ENCODE results near the gene PSMD1.
"Not testable (repeated sequence)": the region's sequence is repeated elsewhere in the genome, so short reads cannot be mapped to it uniquely, and the experiment has no call there.

PSMD1 gene

DNA sequence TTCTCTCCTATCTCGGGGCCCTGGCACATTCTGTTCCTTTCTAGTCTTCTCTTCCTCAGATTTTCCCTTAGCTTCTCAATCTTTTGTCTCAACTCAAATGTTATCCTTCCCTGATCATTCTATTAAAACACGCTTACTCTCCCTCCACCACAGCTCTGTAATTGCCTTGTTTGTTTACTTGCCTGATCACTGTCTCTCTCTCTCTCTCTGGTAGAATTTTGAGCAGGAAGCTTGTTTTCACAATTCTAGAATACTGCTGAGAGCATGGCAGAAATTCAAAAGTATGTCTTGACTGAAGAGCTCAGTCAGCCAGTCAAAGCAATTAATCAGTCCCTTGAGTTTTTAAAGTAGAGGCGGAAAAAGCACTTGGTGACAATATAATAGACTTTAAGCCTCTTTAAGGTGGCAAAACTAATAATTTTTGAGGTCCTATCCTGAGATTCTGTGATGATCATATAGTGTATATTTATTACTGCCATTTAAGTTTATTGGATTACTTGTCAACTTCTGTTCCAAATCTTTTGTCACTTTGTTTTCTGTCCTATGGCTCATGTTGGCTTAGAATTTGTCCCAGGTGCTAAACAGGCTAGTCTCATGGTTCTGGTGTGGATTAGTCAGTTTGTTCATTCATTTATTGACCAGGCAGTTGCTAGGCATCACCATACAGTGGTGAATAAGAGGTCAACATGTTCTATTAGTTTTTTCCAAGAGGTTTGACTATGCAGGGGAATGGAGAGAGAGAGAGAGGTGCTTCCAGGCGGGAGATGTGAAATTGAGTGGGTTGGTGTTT lies 2.3 kb downstream of the PSMD1 start:
- no peak for DNase-seq

DNA sequence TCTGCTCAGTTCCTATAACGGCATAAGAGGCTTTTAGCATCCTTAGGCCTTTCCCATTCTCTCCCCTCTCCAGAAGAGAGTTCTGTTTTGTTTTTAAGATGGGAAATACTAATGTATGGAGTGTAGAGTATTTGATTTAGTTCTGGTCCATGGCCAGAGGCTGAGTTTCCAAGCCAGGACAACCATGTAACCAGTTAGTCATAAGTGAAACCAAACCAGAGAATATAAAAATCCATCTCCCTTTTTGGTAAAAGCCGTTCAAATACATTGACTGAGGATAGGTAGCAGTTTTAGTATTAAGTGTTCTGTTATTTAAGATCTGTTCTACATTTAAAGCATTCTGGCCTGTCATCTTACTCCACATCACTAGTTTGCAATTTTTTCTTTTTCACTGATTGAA lies 3.1 kb downstream of the PSMD1 start:
- no peak for DNase-seq

DNA sequence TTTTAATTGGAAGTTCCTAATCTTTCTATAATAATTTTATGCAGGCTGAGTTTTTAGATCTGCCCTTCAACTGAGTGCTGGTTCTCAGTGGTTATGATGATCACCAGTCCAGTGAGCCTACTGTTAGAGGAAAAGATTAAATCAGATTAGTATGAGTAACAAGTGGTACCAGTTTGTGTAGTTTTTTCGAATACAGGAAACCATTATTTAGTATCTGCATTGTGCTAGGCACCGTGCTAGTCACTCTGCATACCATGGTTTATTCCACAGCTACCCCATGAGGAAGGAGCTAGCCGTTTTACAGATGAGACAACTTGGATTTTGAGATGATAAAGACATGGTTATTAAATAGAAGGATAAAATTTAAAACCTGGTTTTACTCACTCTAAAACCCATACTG lies 6.1 kb downstream of the PSMD1 start:
- no peak for DNase-seq

DNA sequence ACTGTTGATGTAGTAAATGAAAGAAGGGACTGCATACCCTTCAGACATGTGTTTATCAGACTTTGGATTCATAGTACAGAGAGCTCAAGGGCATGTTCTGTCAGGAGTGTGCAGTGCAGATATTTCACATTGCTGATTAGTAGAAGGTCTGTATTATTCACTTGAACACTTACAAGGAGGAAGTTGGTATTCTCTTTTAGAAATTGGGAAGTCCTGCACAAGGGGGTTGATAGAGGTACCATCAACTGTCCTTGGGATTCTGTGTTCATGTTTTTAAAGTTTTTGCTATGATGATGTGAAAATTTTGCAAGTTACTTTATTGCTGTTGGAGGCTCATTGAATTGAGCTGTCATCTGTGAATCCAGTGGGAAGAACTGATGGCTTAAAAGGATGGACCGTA lies 6.7 kb downstream of the PSMD1 start:
- no peak for DNase-seq

DNA sequence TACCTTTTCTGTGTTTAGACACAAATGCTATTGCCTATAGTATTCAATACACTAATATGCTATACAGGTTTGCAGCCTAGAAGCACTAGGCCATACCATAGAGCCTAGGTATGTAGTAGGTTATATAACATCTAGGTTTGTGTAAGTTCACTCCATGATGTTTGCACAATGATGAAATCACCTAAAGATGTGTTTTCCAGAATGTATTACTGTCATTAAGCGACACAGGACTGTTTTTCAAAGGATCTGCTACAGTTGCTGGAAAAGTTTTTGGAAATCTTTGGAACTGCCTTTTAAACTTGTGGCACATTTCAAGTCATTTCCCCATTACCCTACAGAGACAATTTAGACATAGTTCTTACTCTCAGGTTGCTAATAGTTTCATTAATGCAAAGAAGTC lies 9.3 kb downstream of the PSMD1 start:
- DNase-seq: no peak

DNA sequence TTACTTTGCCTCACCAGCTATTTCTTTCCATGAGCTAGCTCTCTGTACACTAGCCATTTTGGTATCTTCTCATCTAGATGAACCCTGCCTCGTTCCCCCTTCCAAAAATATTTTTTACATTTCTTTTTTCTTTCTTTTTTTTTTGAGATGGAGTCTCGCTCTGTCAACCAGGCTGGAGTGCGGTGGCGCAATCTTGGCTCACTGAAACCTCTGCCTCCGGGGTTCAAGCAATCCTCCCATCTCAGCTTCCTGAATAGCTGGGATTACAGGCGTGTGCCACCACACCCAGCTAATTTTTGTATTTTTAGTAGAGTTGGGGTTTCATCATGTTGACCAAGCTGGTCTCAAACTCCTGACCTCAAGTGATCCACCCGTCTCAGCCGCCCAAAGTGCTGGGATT lies 10.9 kb downstream of the PSMD1 start:
- DNase-seq: not testable (repeated sequence)

DNA sequence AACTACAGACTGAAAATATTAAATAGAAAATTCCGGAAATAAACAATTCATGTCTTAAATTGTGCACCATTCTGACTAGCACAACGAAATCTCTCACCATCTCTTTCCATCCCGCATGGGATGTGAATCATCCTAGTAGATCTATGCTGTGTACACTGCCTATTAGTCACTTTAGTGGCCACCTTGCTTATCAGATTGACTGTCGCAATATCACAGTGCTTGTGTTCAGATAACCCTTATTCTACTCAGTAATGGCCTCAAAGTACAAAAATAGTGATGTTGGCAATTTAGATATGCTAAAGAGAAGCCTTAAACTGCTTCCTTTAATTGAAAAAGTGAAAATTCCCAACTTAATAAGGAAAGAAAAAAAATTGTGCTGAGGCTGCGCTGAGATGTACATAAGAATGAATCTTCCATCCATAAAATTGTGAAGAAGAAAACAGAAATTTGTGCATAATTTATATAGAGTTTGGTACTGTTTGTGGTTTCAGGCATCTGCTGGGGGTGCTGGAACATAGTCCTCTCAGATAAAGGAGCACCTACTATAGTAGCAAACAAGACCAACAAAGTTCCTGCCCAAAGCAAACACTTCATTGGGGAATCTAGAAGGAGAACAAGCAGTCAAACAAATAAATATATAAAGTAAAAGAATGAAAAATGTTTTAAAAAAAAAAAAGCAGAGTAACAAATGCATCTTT lies 12.0 kb downstream of the PSMD1 start:
- no peak for DNase-seq

DNA sequence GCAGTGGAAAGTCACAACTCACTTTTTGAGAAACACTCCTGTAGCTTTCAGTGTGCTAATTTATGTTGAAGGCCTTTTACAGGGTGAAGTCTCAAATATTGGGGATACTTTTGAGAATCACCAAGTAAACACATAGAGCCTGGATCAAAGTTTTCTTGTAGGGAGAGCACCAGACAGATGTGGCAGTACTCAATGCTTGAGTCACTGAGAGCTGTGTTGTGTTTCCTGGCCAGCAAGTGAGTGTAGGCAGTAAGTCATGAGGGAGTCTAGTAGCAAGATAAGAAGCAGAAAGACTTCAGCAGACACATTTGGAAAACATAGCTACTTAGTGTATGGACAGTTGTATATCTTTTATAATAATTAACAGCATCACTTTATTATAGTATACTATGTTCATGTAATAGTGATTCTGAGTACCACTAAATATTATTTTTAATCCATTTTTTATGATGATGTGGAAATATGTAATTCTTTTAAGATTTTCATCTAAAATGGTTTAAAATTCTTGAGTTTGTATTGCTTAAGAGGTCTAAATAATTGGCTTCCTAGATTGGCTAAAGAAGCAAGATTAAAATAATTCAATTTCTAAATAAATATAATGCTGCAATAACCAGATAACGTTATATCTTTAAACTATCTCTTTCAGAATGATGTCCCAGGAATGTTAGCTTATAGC lies 12.8 kb downstream of the PSMD1 start:
- DNase-seq: no peak

DNA sequence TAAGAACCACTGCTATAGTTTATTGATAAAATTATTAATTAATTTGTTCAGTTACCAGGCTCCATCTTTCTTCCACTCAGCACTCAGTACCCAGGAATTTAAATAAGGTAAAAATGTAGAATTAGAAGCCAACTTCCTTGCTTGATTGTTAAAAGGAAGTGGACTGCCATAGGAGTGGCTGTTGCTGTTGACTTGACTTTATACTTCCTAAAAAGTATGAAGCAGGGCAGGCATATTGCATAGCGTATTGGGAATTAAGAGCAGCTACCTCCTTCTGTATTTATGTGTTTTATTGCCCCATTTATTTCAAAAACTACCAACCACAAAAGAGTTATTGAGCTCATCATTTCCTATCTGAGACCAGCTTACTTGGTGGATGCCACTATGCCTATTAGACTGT lies 27.9 kb downstream of the PSMD1 start:
- no peak for DNase-seq

DNA sequence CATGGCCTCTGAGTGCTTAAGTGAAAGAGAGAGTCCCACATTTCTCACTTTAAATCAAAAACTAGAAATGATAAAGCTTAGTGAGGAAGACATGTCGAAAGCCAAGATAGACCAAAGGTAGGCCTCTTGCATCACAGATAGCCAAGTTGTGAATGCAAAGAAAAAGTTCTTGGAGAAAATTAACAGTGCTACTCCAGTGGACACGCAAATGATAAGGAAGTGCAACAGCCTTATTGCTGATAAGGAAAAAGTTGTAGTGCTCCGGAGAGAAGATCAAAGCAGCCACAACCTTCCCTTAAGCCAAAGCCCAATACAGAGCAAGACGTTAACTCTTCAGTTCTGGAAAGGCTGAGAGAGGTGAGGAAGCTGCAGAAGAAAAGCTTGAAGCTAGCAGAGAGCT lies 32.1 kb downstream of the PSMD1 start:
- no peak for DNase-seq

DNA sequence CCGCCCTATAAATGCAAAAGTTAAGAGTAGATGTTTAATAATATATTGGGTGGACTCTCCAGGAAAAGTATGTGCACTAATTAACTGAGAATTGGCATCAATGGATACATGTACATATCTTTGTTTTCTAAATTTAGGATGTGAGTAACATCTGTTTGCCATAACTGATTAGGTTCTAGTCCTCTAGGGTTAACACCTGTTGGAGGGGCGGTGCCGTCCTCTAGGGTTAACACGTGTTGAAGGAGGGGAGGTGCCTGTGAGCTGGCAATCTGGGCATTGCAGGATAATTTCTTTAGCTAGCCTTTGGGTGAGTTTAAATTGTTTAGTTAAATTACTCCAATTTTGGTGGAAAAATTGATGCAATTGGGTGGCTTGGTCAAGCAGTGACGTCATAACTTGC lies 37.3 kb downstream of the PSMD1 start:
- no peak for DNase-seq

DNA sequence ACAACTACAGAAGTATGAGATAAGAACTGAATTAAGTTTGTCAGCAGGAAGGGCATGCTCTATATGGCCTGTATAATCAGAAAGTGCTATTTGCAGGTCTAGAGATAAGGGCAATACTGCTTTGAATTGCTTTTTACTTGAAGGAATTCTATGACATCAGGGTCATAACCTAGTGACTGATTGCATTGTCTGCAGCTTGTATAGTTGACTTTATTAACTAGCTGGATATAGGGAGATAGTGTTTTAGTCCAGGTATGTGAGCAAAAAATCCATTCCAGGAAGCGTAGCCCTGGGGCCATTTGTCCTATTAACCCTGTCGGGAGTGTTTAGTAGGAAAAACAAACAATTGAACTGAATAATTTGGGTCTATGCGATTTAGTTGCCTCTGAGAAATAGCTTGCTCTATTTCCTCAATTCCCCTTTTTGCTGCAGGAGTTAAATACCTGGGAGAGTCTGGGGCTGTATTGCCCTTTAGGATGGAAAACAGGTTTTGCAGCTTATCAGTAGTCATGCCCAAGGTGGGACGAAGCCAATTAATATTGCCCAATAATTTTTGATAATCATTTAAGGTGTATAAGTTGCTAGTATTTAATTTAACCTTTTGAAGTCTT lies 38.2 kb downstream of the PSMD1 start:
- no peak for DNase-seq

DNA sequence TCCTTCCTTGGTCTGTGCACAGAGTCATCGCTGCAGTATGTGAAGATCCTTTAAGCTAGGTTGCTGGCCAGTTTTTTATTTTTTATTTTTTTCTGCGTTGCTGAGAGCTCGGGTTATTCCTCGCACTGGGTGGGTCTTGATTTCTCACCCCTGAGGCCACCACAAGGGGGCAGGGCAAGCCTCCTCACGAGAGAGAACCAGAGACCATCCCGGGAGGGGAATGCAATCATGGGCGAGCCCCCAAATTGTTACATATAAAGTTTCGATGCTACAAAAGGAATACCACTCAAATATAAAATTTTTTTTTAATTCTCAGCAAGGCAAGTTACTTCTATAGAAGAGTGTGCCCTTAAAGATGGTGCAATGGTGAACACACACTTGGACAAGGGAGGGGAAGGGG lies 43.3 kb downstream of the PSMD1 start:
- peak; percentile 21 for DNase-seq

DNA sequence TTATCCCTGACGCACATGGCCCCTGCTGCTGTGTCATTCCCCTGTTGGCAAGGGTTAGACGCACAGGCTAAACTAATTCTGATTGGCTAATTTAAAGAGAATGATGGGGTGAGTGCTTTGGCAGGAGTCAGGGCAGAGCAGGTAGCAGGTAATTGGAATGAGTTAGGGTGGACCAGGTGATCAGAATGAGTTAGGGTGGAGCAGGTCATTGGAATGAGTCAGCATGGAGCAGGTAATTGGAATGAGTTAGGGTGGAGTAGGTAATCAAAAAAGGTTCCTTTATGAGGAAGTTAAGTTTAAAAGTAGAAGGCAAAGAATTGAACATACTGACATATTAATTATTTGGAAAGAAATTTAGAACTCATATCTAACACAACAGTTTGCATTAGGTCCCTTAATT lies 43.7 kb downstream of the PSMD1 start:
- not testable (repeated sequence) for DNase-seq

DNA sequence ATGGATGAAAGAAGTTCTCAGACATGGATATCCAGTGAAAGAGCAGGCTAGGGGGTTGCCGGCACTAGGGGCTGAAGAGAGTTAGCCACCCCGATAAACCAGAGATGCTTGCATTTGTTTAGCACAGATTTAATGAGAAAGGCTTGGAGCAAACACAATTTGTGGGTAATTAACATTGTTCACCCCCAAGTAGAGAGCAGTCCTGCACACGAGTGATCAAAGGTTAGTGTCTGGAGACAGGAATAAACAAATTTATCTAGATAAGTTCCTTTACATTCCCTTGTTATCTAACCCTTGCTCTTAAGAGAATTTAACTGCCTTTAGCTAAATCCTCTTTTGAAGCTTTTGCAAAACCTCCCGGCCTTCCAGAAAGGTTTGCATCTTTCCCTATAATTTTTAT lies 44.3 kb downstream of the PSMD1 start:
- no peak for DNase-seq

DNA sequence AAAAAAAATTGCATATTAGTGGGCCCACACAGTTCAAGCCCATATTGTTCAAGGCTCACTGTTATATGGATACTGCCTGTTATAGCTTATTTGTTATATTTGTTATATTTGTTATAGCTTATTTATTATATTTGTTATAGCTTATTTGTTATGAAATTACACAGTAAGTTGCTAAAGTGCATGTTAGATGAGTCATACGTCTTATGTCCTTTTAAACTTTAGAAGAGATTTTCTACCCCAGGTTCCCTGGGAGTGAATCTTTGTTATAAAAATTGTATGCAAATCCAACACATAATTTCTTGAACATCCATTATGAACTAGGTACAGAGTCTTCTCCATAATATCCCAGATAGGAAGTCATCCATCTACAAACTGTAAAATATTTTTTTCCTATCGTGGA lies 46.1 kb downstream of the PSMD1 start:
- DNase-seq: no peak

DNA sequence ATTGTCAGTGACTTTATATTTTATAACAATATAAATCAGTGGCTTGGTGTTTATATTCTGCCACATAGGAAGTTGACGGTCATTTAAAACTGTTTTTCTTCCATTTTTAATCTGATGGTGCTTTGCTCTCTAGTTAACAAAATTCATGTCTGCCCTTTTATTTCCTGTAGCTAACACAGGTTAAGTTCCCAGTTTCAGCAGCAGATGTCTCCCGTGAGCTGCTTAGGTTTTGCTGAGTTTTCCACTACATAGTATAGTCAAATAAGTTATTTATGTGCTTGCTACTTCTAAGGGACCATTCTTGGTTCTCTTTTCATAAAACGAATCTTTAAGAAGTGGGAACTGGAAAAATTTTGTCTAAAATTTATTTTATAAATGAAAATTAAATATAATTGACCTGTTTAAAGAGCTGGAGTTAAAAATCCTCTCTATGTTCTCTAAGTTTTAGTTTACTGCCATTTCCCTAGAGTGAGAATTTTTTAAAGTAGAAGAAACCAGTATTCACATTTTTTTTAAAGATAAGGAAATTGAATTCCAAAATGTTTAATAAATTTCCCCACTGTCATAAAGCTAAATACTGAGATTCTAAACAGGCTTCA lies 47.5 kb downstream of the PSMD1 start:
- peak; percentile 52 for DNase-seq

DNA sequence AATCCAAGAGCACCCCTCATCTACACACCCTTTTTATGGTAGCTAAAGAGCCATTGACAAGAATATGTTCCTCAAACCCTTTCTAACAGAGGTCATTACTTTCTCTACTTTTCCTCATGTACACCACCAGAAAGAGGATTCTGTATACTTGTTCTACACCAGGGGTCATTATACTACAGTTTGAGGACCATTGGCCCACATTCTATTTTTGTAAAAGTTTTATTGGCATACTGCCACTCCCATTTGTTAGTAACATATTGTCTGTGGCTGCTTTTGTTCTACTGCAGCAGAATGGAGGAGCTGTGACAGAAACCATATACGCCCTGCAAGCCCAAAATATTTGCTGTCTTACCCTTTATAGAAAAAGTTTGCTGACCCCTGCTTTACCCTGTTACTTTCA lies 53.9 kb downstream of the PSMD1 start:
- no peak for DNase-seq

DNA sequence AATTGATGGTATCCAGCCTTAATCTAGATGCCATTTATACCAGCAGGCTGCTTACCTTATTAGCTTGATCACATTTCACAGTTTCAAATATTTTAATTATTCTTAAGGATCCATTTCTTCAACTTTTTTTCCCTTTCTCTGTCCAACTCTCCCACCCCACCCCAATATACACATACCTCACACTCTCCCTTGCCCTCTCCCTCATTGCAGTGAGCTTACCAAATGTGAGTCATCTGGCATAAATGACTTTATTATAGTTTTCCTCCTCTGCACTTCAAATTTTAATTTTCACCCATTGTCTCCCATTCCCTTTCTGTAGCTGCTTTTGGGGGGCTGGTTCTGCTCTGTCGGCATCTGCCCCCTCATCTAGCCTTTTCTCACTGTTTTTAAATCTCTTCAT lies 55.3 kb downstream of the PSMD1 start:
- DNase-seq: no peak

DNA sequence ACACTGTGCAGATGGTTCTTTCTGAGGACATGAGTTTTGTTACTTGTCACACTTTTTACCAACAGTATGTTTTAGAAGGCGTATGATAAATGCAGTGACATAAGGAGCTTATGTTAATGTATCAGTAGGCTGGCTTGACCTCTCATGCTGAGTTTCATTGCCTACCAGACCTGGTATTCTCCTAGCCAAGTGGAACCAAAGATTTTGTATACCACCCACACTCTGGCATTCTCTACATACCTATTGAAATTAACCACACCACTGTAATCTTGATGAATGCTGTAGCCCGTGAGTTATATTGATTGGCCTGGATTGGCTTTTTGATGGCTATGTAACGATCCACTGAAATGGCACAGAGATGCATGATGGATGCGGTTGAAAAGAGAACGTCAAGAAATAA lies 56.8 kb downstream of the PSMD1 start:
- no peak for DNase-seq

DNA sequence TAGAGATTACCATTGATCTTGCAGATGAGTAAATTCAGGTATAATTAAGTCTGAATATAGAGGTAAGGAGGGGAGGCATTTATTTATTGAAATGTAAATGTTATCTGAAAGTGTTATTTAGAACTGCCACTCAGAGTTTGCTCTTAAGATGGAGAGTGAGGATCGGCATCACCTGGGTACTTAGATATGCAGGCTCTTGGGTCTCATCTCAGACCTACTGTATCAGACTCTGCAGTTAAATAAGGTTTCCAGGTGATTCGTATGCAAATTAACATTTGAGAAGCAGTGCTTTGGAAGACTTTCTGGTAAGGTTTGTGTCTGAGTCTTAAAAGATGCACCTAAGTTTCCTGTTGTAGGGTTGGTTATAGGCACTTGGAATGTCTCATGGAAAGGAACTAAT lies 59.0 kb downstream of the PSMD1 start:
- no peak for DNase-seq

DNA sequence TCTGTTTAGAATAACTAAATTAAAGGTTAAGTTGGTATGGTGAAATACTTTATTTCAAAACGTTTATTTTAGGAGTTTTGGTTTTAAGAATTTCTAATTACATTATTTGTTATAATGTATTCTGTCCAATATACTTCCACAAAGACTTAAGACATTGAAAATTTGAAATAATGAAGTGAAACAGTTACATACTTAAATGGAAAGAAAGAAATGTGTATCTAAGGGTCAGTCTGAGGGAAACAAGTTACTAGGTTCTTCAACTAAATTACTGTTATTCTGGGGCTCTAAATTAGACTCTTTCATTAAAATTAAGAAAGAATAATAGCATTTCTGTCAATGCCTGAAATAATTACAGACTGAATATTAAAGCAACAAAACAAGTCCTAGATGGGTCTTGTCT lies 60.5 kb downstream of the PSMD1 start:
- DNase-seq: no peak

DNA sequence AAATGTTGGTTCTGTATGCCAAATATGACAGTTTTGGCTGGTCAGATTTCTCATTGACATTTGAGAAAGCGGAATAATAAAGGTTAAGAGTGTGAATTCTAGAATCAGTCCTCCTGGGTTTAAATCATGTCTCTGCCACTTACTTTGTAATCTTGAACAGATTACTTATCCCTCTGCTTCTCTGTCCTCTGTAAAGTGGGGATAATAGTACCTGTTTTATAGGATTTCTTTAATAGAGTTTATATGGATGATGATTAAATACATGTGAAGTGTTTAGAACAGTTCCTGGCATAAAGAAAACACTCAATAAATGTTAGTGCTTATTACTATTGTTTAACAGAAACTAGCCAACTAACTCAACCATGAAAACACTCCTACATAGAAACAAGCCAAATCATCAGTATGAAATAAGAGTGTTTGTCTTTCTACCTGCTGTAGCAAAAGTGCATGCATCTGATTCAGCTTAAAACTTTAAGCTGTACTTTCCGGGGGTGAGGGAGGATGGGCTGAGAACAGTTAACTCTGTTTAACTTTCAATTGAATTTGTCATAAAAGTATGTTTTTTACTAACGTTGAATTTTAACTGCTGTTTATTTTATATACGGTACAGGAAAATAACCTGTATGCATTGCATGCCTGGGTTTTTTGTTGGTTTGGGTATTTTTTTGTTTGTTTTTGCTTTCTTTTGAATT lies 61.4 kb downstream of the PSMD1 start:
- no peak for DNase-seq
